AG09319 (cell line): ENCODE results near the gene PRLR.

Experiments
- DNase-seq: peaks from one replicate; pipeline ENCODE4 v3.0.0-alpha.2; 2010; ENCODE audit warnings: low read depth; ENCODE audit errors: extremely low read depth
- CTCF ChIP-seq: IDR thresholded peaks from 2 replicates; pipeline ENCODE4 v1.5.1; 2011; ENCODE audit warnings: low read depth, mild to moderate bottlenecking, inconsistent platforms, low read length, moderate library complexity

The PRLR gene

GRCh38 chr5:35056686-35057085, 173.6 kb downstream of the PRLR start:
- TF ChIP-seq CTCF, result no peak

GRCh38 chr5:35052838-35053237, 177.4 kb downstream of the PRLR start:
- DNase-seq, result no peak
- TF ChIP-seq CTCF, result no peak

More at GRCh38 chr5:35056686-35057085, 173.6 kb downstream of the PRLR start:
- DNase-seq, result no peak

GRCh38 chr5:35050541-35051126, 179.7 kb downstream of the PRLR start:
- no peak for DNase-seq
- no peak for TF ChIP-seq CTCF

GRCh38 chr5:35048910-35049309, 181.4 kb downstream of the PRLR start:
- DNase-seq, result no peak
- TF ChIP-seq CTCF, result no peak

- TF ChIP-seq CTCF, result no peak
- no peak for DNase-seq
Observed at GRCh38 chr5:35047785-35048404, 182.4 kb downstream of the PRLR start, which contains the start of gene AGXT2. Gene AGXT2 (minus strand): TSS chr5:35047949. CDS start chr5:35047892, 57 bp downstream.

GRCh38 chr5:35046774-35047173, 183.5 kb downstream of the PRLR start:
- TF ChIP-seq CTCF, result no peak
- peak; percentile 67 for DNase-seq

GRCh38 chr5:35045280-35045679, 185.0 kb downstream of the PRLR start:
- no peak for DNase-seq
- TF ChIP-seq CTCF, result no peak
